Breast epithelium (tissue), 4 donors: ENCODE measurements around the gene AGR2. TPM values are rescaled to one million over a fixed set of nuclear protein-coding genes. Genes with fewer than 3 reads are reported as not detected.

ENCODE experiments used
- DNase-seq, 2 donors: peaks; one replicate each; pipeline ENCODE4 v3.0.0-alpha.2; 2019; ENCODE audit warnings: low spot score in 2 of 2
- H3K27ac ChIP-seq, 2 donors: fragments of 200-600 bp; sonication (generic) in 1 of 2; one replicate each; pipeline ENCODE4 v1.5.1; 2016 to 2019; ENCODE audit warnings: mild to moderate bottlenecking in 1 of 2
- H3K27me3 ChIP-seq, 2 donors: fragments of 200-600 bp; sonication (generic) in 1 of 2; one replicate each; pipeline versions ENCODE4 v1.5.1 to v1.6.0; 2017 to 2019; ENCODE audit warnings: control low read depth in 1 of 2, mild to moderate bottlenecking in 1 of 2
- H3K36me3 ChIP-seq: fragments of 200-600 bp; one replicate; pipeline ENCODE4 v1.5.1; 2019
- H3K4me1 ChIP-seq, 2 donors: fragments of 200-600 bp; sonication (generic); one replicate each; pipeline ENCODE4 v1.5.1; 2016 to 2019; ENCODE audit warnings: control low read depth in 1 of 2
- H3K4me3 ChIP-seq, 3 donors: fragments of 200-600 bp; sonication (generic); 1 replicate in 2 of 3; 2 replicates in 1 of 3; pipeline ENCODE4 v1.5.1; 2016 to 2019; ENCODE audit warnings: mild to moderate bottlenecking in 3 of 3, moderate library complexity in 2 of 3
- H3K9me3 ChIP-seq, 2 donors: fragments of 200-600 bp; sonication (generic) in 1 of 2; one replicate each; pipeline ENCODE4 v1.5.1; 2016 to 2019; ENCODE audit warnings: control low read depth in 1 of 2
- POLR2A ChIP-seq: fragments of 450-650 bp; IDR thresholded peaks from one replicate; pipeline ENCODE4 v1.6.1; 2016; ENCODE audit warnings: antibody characterized with exemption, mild to moderate bottlenecking, moderate library complexity
- POLR2AphosphoS5 ChIP-seq, 3 donors: sonication (generic); formaldehyde crosslinking; IDR thresholded peaks; one replicate each; pipeline ENCODE4 v1.6.1; 2017; ENCODE audit warnings: antibody characterized with exemption in 3 of 3
- intact Hi-C: fragments of 100-400 bp; cut with DNase I; formaldehyde crosslinking; loops from one replicate; pipeline ENCODE4 v1.15.1; 2023; ENCODE audit warnings: low total_unique reads
- total RNA-seq, 3 donors: library from RNA; depleted of rRNA; stranded (reverse); fragments of >200 nt; gene quantifications; one replicate each; pipeline ENCODE4 v1.1.0, GENCODE V29; 2016
- TF ChIP-seq, protein P1 (sequence below), 3 donors: fragments of 450-650 bp; IDR thresholded peaks; one replicate each; pipeline ENCODE4 v1.5.1; 2016 to 2017; ENCODE audit warnings: antibody characterized with exemption in 3 of 3, mild to moderate bottlenecking in 3 of 3, moderate library complexity in 3 of 3

AGR2 gene
- total RNA-seq, 3 donors from 2014 or later = 72.8 to 156 TPM; not detected in 1

DNA sequence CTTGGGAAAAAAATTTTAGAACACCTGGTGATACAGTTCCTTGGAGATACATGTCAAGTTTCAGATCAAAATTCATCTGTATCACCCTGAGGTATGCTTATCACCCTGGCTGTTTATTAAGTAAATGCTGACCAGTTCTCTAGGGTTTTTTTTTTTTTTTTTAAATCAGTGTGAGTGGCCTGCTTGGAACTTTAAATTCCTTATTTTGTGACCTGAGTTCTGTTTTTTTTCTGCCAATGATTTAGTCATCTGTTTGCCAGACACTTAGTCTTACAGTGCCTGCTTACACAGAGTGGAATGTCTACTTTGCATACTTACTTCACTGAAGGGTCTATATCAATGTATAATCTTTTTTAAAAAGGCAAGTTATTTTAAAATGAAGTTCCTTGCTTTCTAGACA is 49.4 kb downstream of the AGR2 start:
- no peaks in the 10 kb centered on the region for H3K27me3 ChIP-seq
- H3K27ac ChIP-seq = peak overlapping the region; percentile 74 to 85
- H3K4me1 ChIP-seq = no peaks in the 10 kb centered on the region
- no peaks in the 10 kb centered on the region for H3K36me3 ChIP-seq
- TF ChIP-seq POLR2A (no peak), POLR2AphosphoS5 (IDR thresholded peaks at IDR 0.05) (no peak)
- TF ChIP-seq, protein P1, sequence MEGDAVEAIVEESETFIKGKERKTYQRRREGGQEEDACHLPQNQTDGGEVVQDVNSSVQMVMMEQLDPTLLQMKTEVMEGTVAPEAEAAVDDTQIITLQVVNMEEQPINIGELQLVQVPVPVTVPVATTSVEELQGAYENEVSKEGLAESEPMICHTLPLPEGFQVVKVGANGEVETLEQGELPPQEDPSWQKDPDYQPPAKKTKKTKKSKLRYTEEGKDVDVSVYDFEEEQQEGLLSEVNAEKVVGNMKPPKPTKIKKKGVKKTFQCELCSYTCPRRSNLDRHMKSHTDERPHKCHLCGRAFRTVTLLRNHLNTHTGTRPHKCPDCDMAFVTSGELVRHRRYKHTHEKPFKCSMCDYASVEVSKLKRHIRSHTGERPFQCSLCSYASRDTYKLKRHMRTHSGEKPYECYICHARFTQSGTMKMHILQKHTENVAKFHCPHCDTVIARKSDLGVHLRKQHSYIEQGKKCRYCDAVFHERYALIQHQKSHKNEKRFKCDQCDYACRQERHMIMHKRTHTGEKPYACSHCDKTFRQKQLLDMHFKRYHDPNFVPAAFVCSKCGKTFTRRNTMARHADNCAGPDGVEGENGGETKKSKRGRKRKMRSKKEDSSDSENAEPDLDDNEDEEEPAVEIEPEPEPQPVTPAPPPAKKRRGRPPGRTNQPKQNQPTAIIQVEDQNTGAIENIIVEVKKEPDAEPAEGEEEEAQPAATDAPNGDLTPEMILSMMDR (IDR thresholded peaks at IDR 0.05) = no peak
- intact Hi-C loops = no loop called here
- H3K4me3 ChIP-seq = peak overlapping the region; percentile 45 to 81 (median 68)
- DNase-seq = no peak
- no peaks in the 10 kb centered on the region for H3K9me3 ChIP-seq

- Histone ChIP-seq H3K27me3 (no peaks in the 10 kb centered on the region), H3K4me3 (peak overlapping the region; percentile 45 to 81 (median 68)), H3K36me3 (no peaks in the 10 kb centered on the region), H3K4me1 (no peaks in the 10 kb centered on the region), H3K9me3 (no peaks in the 10 kb centered on the region), H3K27ac (peak overlapping the region; percentile 74 to 85)
- TF ChIP-seq, protein P1 (IDR thresholded peaks at IDR 0.05) = no peak
- TF ChIP-seq POLR2AphosphoS5 (IDR thresholded peaks at IDR 0.05) (no peak), POLR2A (no peak)
- DNase-seq = no peak
- intact Hi-C loops = no loop called here
These were observed 49.9 kb downstream of the AGR2 start for GRCh38 chr7:16754856-16755317.

- Histone ChIP-seq H3K27me3 (no peaks in the 10 kb centered on the region), H3K4me1 (no peaks in the 10 kb centered on the region), H3K36me3 (no peaks in the 10 kb centered on the region), H3K27ac (peak overlapping the region; percentile 74 to 85), H3K4me3 (peak overlapping the region; percentile 45 to 81 (median 68)), H3K9me3 (no peaks in the 10 kb centered on the region)
- intact Hi-C loops = no loop called here
- TF ChIP-seq POLR2AphosphoS5 (IDR thresholded peaks at IDR 0.05) (no peak), POLR2A (no peak)
- TF ChIP-seq, protein P1 (IDR thresholded peaks at IDR 0.05) = no peak
- peak; percentile 27 to 52 for DNase-seq
These were observed 50.6 kb downstream of the AGR2 start for GRCh38 chr7:16753932-16754855.

DNA sequence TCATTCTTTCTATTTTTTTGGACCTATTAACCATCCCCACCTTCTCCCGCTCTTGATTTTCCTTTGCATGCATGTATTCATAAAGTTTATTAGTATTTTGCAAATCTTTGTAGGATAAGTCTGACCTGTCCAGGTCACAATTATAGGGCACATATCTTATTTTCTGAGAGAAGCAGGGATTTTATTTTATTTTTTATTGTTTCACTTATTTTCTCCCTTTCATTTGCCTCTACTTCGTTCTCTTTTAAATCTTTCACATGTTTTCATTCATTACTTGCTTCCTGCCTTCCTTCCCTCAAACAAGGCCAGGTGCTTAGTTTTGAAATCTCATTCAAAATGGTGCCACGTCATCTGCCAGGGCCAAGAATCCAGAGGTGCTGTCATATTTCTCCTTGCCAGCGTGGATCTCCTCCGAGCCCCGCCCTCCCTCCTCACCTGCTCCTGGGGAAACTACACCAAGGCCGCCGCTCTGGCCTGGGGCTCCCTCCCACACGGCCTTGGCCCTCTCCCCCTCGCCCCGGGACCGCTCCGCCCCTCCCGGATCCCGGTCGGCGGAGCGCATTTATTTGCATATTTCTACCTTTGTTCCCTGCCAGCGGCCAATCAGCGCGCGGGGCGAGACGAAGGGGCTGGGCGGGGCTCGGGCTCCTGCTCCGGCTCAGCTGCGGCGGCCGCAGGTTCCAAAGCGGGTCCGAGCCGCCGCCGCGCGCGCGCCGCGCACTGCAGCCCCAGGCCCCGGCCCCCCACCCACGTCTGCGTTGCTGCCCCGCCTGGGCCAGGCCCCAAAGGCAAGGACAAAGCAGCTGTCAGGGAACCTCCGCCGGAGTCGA is 51.5 kb downstream of the AGR2 start, which contains the start of gene TSPAN13:
Gene TSPAN13 (plus strand): TSS at position 654 of the 830 bp plus-strand sequence. CDS start 213 bp downstream, outside the sequence.
- H3K9me3 ChIP-seq = no peaks in the 10 kb centered on the region
- peak within 1 kb of the TSS; percentile 45 to 81 (median 68) for H3K4me3 ChIP-seq
- DNase-seq = peak; percentile 90 to 91
- H3K36me3 ChIP-seq = no peaks in the 10 kb centered on the region
- H3K27ac ChIP-seq = peak within 1 kb of the TSS; percentile 74 to 85
- intact Hi-C loops = no loop called here
- no peaks in the 10 kb centered on the region for H3K27me3 ChIP-seq
- H3K4me1 ChIP-seq = no peaks in the 10 kb centered on the region
- TF ChIP-seq POLR2A (no peak), POLR2AphosphoS5 (IDR thresholded peaks at IDR 0.05) (peak in 1 of 3 donors; percentile 9)

DNA sequence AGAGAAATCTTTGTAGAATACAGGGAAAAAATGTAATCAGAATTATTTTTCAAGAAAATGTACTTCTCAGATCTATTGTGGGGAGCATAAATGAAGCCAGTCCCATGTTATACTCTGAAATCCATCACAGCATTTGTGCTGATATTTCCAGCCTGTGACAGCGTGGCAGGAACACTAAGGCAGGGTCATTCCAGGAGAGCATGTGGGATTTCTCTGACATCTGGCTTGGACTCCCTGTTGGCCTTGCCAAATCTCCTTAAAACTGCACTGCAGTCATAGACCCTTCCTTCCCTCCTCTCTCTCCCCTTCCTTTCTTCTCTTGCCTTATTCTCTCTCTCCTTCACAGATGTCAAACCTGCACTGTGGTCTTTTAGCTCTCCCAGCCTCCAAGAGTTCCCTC is 57.7 kb downstream of the AGR2 start:
- DNase-seq = no peak

More for the DNA sequence above, 57.7 kb downstream of the AGR2 start:
- no peaks in the 10 kb centered on the region for H3K36me3 ChIP-seq
- H3K4me3 ChIP-seq = no peak overlapping the region
- no peaks in the 10 kb centered on the region for H3K4me1 ChIP-seq
- intact Hi-C loops = no loop called here
- no peak overlapping the region for H3K27ac ChIP-seq
- no peak for TF ChIP-seq POLR2A
- TF ChIP-seq, protein P1 (IDR thresholded peaks at IDR 0.05) = no peak
- TF ChIP-seq POLR2AphosphoS5 (IDR thresholded peaks at IDR 0.05) = no peak
- H3K27me3 ChIP-seq = no peaks in the 10 kb centered on the region
- H3K9me3 ChIP-seq = no peaks in the 10 kb centered on the region
